T1000 (cell line): ENCODE measurements around the gene COL4A1.

Experiments
- DNase-seq: peaks from one replicate; lab custom pipeline; 2025; ENCODE audit warnings: mixed read lengths; lab: John Stamatoyannopoulos, UW

COL4A1 gene

GRCh38 chr13:110306960-110307766 lies at the start of gene COL4A1, which contains the start of gene COL4A2:
COL4A1 (minus strand) TSS chr13:110307157; CDS start chr13:110307027, 130 bp downstream.
COL4A2 (plus strand) TSS chr13:110307284; CDS start chr13:110307904, 620 bp downstream.
- DNase-seq, result peak; percentile 49

GRCh38 chr13:110356362-110356761 lies 49.4 kb upstream of the COL4A1 start:
- no peak for DNase-seq

DNA sequence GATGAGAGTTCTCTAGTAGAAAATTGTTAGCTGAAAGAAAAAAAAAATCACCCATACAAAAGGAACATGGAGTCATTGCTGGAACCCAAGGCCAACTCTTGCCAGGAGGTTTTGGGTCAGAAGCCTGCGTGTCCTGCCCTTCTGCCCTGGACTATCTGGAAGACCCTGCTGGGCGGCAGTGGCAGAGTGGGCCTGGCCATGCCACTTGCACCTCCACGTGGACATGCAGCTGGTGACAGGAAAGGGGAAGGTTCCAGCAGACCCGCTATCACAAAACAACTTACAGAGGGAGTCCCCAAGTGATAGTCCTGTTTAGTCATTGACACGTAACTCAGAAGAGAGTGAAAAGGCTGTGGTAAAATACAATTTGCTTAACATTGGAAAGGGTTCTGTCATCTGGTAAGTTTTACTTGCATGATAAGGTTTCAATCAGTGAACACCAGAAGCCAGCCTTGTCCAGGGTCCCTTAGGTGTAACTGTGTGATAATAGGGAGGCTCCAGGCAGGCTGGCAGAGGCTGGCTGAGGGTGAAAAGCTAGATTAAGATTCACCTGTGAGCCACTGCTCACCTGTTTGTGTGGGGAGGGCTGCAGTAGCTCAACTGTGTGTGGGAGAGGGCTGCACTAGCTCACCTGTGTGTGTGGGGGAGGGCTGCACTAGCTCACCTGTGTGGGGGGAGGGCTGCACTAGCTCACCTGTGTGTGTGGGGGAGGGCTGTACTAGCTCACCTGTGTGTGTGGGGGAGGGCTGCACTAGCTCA lies 47.9 kb upstream of the COL4A1 start:
- DNase-seq, result no peak

DNA sequence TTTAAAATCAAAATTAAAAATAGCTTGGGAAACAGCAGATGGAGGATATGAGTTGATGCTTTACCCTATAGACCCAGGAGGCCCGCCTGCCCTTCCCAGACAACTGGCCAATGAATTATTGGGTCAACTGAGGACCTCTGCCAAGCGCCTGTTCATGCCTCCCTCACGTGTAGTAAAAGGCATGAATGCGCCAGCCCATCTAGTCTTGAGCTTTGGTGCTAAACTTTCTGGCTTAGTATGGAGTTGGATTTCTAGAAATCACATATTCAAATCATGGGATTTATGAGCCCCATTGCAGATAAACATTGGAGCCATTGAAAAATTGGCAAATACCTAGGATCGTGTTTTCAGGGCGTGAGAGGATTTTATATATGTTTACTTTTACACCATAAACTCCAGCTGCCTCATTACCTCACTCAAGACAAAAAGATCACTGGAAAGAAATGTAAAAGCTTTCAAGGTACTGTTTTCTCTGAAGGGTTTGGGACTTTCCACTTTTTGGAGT lies 47.2 kb upstream of the COL4A1 start:
- DNase-seq, result no peak

GRCh38 chr13:110353339-110353977 lies 46.5 kb upstream of the COL4A1 start:
- no peak for DNase-seq

DNA sequence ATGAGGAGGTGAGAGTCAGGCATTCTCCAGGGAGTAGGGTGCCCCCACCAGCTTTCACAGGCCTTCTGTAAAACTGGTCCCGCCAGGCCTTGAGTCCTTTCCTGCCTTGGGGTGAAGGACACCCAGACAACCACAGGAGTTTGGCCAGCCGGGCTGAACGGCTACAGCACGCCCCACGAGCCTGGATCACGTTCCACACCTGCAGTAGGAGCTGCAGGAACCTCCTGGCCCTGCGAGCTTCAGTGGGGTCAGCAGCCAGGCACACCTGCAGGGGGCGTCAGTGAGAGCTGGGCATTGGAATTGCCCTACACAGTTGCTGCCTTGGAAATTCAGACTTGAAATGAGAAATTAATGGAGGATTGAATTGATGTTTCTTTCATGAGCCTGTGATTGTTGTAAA lies 45.8 kb upstream of the COL4A1 start:
- no peak for DNase-seq

- no peak for DNase-seq
Observed at GRCh38 chr13:110351636-110352420, 44.9 kb upstream of the COL4A1 start.

- DNase-seq, result no peak
Observed at GRCh38 chr13:110350509-110350908, 43.6 kb upstream of the COL4A1 start.

DNA sequence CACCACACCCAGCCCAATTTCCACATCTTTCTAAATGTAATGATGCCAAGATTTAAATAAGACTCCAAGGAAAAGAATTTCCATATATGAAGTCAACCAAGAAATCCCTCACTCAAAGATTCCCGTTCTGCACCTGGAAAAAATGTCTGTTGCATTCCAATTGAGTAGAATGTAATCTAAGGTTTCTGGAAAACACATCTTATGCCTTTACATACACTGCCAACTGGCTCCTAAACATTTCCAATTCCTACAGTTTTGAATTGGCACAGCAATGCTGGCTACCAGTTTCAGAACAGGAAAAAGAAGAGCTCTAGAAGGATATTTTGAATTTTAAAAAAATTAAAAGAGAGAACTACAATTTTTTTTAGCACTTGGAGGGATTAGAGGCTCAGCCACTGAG lies 43.1 kb upstream of the COL4A1 start:
- no peak for DNase-seq

DNA sequence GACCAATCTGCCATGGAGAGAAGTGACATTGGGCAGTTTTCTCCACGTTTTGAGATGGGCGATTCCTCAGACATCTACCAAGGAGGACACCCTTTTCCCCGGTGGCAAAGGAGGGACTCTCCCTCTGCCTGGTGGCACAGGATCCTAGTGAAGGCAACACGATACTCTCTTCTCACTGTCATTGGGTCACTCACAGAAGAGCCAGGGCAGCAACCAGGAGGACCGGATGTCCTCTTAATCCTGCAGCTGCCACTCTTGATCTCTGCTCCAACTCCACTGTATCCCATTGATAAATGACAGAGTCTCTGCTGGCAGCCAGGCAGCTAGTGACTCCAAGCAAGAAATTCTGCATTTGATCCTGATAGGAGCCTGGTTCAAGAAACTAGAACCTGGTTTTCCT lies 42.3 kb upstream of the COL4A1 start:
- DNase-seq, result no peak

GRCh38 chr13:110348309-110349105 lies 41.5 kb upstream of the COL4A1 start:
- no peak for DNase-seq

DNA sequence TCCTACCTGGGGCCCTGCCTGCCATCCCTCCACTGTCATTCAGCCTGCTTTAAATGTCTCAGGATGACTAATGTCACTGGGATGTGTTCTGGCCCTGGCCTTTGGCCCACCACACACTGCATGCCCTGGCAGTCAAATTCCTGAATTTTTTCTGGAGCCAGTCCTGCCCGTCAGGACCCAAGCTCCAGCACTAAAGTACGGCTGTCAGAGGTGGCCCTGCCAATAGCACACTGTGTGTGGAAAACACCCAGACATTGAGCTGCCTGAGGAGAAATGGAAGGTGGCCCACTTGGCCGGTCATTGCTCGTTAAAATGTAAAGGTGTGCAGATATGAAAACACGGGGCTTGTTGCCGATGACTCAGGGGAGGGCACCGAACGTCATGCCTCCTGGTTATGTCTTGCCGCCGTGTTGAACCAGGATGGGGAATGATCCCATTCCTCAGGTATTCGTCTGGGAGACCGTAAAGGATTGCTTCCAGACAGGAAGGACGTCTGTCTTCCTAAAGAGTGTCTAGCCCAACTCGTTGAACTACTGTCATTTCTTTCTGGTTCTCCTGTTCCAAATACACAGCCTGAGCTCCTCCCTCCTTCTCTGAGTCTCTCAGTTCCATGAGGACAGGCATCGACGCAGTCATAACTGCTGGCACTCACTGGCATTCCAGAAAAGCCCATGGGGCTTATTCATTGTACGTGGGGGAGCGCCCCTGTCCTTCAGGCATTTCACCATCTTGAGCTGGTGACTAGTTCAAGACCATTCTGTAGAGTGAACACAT lies 40.8 kb upstream of the COL4A1 start:
- peak; percentile 88 for DNase-seq

DNA sequence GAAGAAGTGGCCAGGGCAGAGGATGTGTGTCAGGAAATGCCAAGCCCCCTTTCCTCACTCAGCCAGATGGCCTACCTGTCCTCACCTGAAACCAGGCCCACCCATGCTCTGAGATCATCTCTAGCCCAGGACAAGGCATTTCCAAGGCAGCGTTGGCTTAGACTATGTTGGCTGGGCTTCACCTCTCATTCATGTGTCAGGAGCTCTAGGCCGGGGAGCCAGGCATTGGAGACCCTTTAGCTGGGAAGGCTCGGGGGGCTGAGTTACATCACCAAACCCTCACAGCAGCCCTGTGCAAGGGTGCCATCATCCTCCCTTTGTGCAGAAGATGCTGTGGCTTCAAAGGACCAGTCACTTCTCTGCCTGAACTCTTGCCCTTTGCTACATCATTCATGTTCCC lies 40.1 kb upstream of the COL4A1 start:
- no peak for DNase-seq

- no peak for DNase-seq
Observed at GRCh38 chr13:110346661-110347067, 39.7 kb upstream of the COL4A1 start.

- DNase-seq, result no peak
Observed at GRCh38 chr13:110345701-110346100, 38.7 kb upstream of the COL4A1 start.

DNA sequence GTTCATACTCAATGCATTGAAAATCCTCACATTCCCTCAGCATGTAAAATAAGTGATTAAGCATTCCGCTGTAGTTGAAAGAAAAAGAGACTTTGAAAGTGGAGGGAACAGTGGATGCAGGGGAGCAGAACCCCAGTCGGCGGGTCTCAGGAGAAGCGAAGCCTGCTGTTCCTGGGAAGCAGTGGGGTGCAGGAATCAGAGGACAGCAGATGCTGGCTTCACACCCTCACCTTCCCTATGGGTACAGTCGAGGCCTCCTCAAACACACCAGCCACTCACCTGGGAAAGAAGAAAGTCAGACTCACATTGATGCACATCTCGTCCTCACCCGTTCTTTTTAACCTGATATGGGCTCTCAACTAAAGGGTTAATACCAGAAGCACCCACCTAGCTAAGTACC lies 38.3 kb upstream of the COL4A1 start:
- DNase-seq, result no peak

GRCh38 chr13:110344320-110344719 lies 37.4 kb upstream of the COL4A1 start:
- no peak for DNase-seq

DNA sequence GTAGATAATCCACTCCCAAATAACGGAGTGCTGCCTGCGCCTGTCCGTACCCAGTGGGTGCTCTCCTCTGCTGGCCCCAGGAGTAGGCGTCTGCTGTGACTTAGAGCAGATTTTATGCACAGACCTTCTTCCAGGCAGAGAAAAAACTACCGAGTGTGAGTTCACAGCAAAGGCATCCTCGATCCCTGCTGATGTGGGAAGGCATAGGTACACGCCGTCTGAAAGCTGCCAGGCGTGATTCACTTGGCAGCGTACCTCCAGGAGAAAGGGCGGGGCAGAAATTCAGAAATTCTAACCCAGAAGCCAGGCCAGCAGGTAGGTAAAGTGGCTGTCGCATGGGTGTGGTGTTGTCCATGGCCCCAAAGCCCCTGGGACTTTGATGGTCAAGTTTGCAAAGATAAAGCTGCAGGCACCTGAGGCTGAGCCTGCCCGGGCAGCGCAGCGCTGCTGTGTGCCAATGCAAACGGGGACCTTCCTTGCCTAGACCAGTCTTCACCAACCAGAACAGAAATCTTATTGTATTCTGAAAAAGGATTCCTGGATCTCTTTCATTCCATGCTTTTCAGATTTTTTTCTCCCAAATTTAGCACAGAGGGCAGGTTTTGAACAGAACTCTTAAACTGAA lies 36.4 kb upstream of the COL4A1 start:
- no peak for DNase-seq

GRCh38 chr13:110342474-110342873 lies 35.5 kb upstream of the COL4A1 start:
- DNase-seq, result no peak
